Pulmonary artery endothelial cell (primary cell): ENCODE results near the gene HEXIM2. TPM values are rescaled to one million over a fixed set of nuclear protein-coding genes. Genes with fewer than 3 reads are reported as not detected.
A peak's percentile ranks its signal among the peaks of the same experiment; 100 is the strongest.

Experiments
- DNase-seq: peaks from one replicate; pipeline ENCODE4 v3.0.0-alpha.2; 2011; ENCODE audit warnings: low read depth, low spot score
- total RNA-seq: library from RNA; depleted of rRNA; stranded (reverse); fragments of >200 nt; gene quantifications from 2 replicates; pipeline ENCODE4 v1.2.3, GENCODE V29; 2014

HEXIM2 gene
- total RNA-seq, 1 donor from 2014 or later, result 3.0 TPM

DNA sequence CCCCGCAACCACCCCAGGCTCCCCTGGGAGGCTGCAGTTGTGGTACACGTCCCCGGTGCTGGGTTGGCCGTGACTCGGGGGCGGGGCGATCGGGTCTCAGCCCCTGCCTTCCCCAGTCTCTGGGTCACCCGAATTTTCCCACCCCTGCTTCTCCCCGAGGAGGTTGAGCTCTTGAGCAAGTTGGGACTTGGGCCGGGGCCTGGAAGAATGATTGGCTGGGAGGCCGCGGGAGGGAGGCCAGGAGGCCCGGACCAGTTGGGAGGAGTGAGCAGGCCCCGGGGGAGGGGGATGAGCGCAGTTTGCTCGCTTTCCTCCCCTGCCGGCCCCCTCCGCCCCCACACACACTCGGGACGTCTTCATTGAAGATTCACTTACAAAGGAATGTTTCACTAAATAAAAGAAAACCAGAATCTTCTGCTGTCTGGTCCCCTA lies 17.9 kb upstream of the HEXIM2 start:
- no peak for DNase-seq

DNA sequence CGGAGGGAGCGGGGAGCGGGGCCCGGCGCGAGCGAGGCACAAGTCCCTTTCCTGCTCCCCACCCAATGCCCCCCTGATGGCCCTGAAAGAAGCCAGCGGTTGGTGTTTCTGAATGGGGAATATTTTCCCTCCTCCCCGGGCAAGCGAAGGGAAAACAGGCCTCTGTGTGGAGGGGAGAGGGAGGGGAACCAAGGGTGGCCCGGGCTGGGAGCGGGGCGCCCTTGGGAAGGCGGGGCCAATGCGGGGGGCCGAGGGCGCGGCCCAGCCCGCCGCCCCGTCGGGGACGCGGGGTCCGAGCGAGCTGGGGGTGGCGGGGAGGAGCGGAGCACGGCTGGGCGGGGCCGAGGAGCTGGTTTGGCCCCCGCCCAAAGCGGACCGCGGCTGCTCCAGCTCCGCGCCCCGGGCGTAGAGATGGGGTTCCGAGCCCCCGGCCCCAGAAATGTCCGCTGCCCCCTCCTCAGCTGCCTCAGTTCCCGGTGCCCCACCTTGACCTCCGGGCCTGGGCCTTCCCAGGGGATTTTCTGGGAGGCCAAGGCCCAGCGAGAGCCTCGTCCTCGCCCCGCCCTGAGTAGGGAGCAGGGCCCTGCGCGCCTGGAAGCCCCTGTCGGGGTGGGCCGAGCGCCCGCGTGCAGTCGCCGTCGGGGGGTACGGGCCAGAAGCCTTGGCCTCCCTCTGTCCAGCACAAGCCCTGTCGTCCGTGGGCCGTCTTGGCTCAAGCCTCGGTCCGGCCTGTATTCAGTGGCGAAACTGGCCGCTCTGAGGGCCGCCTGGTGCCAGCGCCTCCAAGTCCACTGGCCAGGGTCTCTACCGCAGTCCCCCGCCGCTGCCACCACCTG lies 17.3 kb upstream of the HEXIM2 start:
- DNase-seq, result no peak

DNA sequence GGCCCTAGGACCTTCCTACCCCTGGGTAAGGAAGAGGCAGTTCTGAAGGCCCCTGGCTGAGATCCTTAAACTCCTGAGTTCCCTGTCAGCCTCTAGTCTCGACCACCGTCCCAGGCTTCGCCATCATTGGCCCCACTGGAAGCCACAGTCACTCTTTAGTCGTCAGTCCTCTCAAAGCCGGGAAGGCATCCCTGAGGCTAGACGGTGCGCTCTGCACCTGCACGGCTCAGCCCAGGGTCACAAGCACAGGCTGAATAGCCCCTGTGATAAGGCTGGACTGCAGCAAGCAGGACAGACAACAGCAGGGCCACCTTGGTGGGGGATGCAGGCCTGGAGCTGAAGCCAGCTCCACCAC lies 16.7 kb upstream of the HEXIM2 start:
- DNase-seq, result no peak

DNA sequence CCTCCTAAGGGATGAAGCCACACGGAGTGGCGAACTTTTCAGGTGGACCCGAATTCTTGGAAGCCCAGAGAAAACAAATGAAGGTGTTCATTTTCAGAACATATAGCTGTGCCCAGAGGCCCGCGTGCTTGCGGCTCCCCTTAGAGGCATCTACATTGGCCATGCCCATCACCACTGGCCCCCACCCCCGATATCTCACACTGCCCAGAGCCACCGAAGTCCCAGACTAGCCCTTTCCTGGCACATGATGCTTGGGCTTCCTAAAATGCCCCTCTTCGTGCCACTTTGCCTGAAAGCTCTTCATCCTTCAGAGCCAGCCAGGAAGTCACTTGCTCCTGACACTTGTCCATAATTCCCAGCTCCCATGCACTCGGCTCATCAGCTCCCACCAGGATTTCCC lies 15.5 kb upstream of the HEXIM2 start:
- no peak for DNase-seq

DNA sequence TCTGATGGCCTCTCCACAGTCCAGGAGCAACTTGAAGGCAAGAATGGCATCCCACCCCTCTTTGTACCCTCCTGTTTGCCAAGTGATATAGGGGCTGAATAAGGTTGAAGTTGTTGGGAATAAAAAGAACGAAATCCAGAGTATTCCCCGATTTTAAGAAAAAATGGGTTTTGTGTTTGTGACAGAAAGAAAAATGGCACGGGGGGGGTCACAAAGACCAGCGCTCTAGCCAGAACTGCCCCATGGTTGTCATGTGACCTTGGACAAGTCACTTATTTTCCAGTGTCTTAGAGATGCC lies 15.1 kb upstream of the HEXIM2 start:
- DNase-seq, result no peak

DNA sequence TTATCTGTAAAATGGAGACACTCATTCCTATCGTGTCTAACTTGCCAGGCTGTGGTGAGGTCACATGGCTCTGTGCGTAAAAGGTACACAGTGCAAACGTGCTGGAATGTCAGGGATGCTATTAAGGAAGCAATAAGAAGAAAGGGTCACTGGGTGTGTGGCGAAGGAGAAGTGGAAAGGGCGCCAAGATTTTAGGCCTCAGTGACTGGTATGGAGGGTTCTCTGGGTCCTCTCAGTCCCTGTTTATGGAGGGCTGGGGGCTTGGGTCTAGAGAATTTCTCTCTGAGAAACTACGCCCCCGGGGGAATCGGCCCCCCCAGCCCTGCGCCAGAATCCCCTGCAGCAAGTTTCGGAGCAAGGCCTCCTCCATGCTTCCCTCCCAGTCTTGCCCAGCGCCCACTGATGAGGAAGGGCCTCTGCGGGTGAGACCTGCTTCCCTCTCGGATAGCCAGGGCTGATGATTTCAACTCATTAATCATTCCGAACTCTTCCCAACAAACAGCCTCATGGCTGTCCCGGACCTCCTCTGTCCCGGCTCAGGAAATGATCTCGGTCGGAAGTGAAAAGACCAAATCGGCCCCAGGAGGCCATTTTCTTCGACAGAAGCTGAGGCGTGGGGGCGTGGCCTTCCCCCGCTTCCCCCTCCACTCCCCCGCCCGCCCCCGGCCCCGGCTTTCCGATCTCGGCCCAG lies 14.6 kb upstream of the HEXIM2 start:
- no peak for DNase-seq

DNA sequence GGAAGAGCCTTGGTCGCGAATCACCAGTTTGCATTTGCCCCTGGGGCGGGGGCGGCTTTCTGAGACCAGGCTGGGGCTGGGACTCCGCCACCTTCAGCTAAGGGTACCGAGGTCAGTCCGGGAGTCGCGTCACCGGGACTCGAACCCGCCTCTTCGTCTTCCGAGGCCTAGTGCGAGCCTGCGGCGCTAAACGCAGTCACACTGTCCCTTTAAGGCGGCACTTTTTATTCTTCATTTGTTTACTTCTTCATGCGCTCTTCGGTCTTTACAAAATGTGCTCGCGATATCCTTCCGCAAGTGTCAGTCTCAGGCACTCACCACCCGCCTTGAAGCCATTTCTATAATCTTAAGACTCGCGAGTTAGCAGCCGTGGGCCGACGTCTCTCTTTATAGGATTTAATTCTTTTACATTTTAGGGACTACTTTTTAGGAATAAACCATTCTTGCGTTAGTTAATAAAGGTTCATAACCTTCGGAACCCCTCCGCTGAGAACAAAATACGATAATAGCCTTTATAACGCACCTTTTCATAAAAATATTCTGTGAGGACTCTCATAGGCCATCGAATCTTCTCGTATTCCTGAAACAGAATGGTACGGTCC lies 14.0 kb upstream of the HEXIM2 start:
- peak; percentile 78 for DNase-seq

DNA sequence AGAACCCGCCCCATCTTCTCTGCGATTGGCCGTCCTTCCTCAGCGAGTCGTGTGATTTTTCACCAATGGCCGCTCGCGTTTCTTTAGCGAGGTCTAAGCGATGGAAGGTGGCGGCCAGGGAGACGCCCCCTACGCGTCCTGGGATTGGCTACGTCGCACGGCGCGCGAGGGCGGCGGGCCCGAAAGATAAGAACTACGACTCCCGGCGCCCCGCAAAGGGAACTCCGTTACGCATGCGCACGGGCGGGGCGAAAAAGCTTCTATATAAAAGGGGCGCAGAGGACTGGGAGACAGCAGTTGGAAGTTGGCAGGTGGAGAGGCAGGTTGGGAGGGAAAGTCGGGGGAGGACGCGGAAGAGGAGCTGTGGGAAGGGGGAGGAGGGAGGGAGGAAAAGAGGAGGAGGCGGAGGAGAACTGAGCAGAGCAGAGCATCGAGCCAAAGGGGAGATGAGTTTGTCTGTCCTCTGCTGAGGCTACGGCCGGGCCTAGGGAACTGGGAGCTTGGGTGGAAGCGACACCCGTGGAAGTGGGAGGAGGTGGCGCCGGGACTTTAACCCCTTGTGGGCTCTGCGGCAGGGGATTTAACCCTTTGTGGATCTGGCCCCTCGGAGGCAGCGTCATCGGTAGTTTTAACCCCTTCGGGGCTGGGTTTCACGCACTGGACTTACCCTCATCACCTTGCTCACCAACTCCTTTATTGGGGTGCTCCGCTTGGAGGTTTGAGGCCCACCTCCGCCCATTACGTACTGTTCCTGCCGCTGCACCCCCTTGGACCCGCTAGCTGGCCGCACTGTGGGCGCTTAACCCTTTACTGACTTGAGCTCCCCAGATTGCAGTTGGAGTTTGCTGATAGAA lies 13.3 kb upstream of the HEXIM2 start, which contains the start of gene HEXIM1:
TSS of gene HEXIM1 (plus strand) at position 293 of the 854 bp plus-strand sequence. CDS start 716 bp downstream, outside the sequence.
- peak; percentile 99 for DNase-seq

DNA sequence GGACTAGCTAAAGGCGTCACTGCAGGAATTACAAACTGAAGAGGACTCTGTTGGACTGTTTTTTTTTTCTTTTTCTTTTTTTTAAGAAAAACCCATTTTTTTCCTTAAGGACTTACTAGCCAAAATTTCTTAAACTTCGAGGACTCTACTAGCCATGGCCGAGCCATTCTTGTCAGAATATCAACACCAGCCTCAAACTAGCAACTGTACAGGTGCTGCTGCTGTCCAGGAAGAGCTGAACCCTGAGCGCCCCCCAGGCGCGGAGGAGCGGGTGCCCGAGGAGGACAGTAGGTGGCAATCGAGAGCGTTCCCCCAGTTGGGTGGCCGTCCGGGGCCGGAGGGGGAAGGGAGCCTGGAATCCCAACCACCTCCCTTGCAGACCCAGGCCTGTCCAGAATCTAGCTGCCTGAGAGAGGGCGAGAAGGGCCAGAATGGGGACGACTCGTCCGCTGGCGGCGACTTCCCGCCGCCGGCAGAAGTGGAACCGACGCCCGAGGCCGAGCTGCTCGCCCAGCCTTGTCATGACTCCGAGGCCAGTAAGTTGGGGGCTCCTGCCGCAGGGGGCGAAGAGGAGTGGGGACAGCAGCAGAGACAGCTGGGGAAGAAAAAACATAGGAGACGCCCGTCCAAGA lies 12.5 kb upstream of the HEXIM2 start:
- DNase-seq, result no peak

DNA sequence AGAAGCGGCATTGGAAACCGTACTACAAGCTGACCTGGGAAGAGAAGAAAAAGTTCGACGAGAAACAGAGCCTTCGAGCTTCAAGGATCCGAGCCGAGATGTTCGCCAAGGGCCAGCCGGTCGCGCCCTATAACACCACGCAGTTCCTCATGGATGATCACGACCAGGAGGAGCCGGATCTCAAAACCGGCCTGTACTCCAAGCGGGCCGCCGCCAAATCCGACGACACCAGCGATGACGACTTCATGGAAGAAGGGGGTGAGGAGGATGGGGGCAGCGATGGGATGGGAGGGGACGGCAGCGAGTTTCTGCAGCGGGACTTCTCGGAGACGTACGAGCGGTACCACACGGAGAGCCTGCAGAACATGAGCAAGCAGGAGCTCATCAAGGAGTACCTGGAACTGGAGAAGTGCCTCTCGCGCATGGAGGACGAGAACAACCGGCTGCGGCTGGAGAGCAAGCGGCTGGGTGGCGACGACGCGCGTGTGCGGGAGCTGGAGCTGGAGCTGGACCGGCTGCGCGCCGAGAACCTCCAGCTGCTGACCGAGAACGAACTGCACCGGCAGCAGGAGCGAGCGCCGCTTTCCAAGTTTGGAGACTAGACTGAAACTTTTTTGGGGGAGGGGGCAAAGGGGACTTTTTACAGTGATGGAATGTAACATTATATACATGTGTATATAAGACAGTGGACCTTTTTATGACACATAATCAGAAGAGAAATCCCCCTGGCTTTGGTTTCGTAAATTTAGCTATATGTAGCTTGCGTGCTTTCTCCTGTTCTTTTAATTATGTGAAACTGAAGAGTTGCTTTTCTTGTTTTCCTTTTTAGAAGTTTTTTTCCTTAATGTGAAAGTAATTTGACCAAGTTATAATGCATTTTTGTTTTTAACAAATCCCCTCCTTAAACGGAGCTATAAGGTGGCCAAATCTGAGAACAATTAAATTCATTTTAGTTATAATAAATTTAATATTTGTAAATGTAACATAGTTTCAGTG lies 11.7 kb upstream of the HEXIM2 start:
- no peak for DNase-seq

DNA sequence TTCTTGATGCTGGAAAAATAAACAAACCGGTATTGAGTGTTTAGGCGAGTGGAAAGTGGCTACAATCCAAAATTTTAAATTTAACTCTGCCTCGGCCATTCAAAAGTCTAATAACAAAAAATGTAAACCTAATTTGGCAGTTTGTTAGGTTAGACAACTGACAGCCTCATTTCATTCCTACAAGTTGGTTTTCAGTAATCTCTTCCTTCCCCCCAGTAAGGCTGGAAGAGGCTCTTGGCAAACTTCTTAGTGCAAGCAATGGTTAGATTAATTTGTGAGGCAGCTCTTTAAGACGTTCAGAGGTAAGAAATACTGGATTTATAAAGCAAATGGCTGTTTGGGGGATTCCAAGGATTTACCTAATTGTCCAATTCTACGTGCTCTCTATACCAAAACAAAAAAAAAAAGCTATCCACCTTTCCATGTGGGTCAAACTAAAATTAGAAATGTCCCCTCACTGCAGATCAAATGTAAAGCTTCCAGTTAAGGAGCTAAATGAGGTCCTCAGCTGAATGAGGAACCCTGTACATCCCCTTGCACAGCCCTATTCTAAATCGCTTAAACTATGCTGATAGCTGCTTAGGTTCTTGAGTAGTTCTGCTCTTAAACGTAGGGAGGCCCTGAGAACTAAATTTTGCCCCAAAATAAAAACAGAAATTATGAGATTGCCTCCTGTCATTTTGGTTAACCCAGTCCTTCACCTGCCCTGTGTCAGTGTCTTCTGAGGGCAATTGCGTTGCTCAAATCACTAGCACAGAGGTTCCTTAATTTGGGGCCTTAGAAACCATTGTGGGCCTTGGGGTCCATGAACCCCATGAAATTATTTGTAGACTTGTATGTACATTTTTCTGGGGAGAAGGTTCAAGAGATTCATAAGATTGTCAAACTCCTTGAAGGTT lies 10.5 kb upstream of the HEXIM2 start:
- no peak for DNase-seq

DNA sequence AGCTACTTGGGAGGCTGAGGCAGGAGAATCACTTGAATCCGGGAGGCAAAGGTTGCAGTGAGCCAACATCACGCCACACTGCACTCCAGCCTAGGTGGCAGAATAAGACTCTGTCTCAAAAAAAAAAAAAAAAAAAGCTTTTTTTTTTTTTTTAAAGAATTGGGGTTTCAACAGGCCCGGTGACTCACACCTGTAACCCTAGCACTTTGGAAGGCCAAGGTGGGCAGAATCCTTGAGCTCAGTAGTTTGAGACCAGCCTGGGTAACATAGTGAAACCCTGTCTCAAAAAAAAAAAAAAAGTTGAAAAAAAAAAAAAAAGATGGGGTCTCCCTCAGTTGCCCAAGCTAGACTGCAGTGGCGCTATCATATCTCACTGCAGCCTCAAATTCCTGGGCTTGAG lies 6.6 kb upstream of the HEXIM2 start:
- DNase-seq, result no peak

DNA sequence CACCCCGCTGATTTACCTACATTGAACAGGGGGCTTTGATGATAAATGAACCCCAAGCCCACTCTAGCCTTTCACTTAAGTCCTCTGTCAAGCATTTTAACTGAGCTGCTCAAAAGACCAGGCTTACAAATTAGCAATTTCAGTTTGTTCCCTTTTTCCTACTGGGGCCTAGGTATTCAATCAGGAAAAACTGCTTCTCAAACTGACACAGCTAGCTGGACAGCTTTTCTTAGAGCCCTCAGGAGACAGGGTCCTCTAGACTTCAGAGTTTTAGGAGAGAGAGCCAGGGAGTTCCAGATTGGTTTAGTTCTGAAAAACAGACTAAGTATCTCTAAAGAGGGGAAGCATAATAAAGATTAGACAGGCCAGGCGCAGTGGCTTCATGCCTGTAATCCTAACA lies 6.2 kb upstream of the HEXIM2 start:
- DNase-seq, result no peak

DNA sequence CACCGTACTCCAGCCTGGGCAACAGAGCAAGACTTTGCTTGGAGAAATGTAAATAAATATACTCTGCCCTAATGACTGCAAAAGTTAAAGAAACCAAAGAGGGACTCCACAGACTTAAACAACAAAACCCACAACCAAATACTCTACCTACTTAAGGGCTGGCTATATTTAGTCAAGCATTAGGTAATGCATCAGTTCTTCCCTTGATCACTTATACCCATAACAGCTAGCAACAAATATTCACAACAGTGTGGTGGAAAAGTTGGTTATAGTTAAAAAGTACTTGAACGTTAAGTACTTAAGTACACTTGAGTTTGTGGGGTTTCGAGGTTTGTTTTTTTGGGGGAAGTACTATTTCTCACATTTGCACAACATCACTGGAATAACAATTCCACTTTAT lies 5.4 kb upstream of the HEXIM2 start:
- no peak for DNase-seq

DNA sequence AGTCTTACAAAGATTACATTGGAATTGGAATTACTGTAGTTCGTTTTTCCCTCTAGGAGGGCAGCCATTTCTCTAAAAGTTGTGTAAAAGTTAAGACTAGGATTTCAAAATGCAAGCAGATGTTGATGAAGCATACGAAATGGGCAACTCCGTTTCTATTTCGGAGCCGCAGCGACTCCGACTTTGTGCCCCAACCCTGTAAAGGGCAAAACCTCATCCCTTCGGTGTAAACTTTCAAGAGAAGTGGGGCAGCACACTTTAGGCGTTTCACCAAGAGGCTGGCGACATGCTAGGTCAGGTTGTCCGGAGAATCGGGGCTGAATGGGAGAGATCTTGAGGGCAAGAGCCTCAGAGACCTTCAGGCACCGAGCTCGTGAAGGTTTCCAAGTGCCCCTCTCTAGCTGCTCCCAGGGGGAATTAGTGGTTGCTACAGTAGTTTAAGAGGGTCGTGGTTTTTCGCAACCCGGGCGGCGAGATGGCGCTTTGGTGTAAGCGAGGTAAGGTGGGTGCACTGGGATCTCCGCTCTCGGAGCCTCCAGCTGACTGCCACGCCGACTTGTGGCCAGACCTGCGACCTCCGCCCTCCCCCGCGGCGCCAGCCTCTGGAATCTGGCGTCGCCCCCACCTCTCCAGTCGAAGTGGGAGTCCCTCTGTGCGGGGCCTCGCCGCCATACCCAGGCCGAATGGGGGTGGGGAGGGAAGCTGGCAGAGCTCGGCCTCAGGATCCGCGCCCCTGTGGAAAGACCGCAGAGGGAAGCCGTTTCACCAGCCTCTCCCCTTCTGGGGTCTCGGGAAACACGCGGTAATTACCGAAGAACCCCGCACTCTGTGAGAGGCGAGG lies 1.0 kb upstream of the HEXIM2 start:
- no peak for DNase-seq

DNA sequence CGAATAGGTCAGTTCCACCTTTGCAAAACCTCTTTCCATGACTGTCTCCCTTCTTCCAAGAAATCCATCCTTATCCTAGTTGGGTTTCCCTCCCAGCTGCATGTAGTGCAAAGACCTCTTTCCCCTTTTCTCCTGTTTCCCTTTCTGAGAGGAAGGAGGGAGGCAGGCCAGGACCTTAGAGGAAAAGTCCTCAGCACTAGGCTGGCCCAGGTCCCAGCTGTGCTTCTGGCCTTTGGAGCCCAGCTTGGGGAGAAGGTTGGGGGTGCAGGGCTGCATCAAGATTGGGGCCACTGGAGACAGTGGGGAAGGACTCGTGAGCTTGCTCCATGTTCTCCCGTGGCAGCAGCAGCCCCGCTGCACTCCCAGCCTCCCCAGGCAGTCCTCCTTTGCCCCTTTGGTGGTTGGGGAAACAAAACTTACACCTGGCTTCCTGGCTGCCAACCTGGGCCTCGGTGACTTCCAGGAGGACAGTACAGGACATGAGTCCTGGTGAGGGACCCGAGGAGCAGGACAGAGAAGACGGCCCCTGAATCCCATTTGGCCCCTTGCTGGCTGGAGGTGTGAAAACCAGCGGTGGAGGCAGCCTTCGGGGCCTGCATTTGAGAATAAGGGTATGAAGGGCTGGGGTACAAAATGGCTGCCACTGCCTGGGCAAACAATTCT lies 481 bp downstream of the HEXIM2 start:
- no peak for DNase-seq

DNA sequence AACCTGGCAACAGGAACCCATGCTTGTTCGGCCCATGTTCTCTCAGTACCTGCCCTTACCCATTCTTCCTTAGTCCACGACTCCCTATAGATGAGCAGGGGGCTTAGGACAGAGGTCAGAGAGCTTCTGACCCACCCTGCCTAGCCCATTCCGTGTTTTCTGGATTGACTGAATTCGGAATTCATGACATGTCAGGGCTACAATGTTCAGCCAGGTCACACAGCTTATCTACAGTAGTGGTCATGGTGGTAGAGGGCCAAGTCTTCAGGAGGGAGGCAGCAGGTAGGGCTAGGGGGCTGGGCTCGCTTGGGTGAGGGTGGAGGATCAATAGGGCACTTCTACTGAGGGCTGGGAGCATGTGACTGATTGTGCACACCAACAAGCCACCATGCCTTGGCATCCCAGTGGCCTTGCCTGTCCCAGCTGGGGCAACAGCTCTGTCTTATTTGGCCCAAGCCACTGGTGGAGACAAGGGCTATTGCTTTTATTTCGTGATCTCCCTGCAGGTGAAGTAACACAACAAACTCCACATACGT lies 3.1 kb downstream of the HEXIM2 start:
- DNase-seq, result no peak
